Left ventricle myocardium inferior (tissue), 1 donor: ENCODE data around the gene NT5C3A. TPM values are rescaled to one million over a fixed set of nuclear protein-coding genes. Genes with fewer than 3 reads are reported as not detected.
A peak's percentile ranks its signal among the peaks of the same experiment; 100 is the strongest.

Experiments used
- DNase-seq: peaks from one replicate; pipeline ENCODE4 v3.0.0-alpha.2; 2020
- H3K27ac ChIP-seq: fragments of 200-600 bp; replicated peaks from 2 replicates; pipeline ENCODE4 v1.8.0; 2021
- H3K27me3 ChIP-seq: fragments of 200-600 bp; 2 replicates; pipeline ENCODE4 v1.8.0; 2021; ENCODE audit warnings: low read depth
- H3K36me3 ChIP-seq: fragments of 200-600 bp; 2 replicates; pipeline ENCODE4 v1.8.0; 2021
- H3K4me1 ChIP-seq: fragments of 200-600 bp; 2 replicates; pipeline ENCODE4 v1.8.0; 2021
- H3K4me3 ChIP-seq: fragments of 200-600 bp; 2 replicates; pipeline ENCODE4 v1.8.0; 2021; ENCODE audit warnings: mild to moderate bottlenecking, moderate library complexity
- H3K9me3 ChIP-seq: fragments of 200-600 bp; replicated peaks from 2 replicates; pipeline ENCODE4 v1.8.0; 2021
- intact Hi-C: fragments of 100-400 bp; cut with micrococcal nuclease; formaldehyde crosslinking; loops from one replicate; pipeline ENCODE4 v1.11.0; 2022
- total RNA-seq: library from RNA; stranded (reverse); fragmentation: NEBNext Ultra II Directional; extraction: Animal tissue kit (Norgen Biotek cat#: 25700); gene quantifications from one replicate; pipeline ENCODE4 v1.2.1, GENCODE V29; 2021
- TF ChIP-seq, protein P1 (sequence below): fragments of 200-600 bp; IDR thresholded peaks from 2 replicates; pipeline ENCODE4 v1.8.0; 2021; ENCODE audit warnings: antibody characterized with exemption, mild to moderate bottlenecking, borderline replicate concordance
- donor health status: DM: no; HTN: yes; CAD: no; lungs with severe emphysema.

The NT5C3A gene
- total RNA-seq, 1 donor from 2014 or later, result 33.4 TPM

DNA sequence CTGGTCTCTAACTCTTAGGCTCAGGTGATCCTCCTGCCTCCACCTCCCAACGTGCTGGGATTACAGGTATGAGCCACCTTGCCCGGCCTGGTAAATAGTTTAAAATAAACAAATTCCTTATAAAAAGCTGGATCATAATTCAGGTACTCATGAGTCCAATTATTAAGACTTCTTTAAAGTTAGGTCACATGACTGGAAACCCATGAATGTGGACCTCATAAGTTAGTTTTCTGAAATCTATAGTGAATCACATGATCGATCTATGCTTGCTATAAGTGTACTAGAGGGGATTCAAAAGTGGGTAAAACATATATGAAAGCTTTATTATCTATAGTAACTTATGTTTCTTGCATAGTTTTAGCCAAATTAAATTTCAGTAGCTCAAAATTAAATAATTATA, 14.3 kb downstream of the NT5C3A start:
- H3K4me1 ChIP-seq, result peaks cover 53% of the 10 kb centered on the region
- DNase-seq, result no peak
- no peaks in the 10 kb centered on the region for H3K9me3 ChIP-seq
- no peak overlapping the region for H3K27ac ChIP-seq
- no peak overlapping the region for H3K4me3 ChIP-seq
- intact Hi-C loops, result loop anchor here (10.0 kb wide), 1 partner anchor 103 kb away; no protein-coding TSS in a partner anchor
- TF ChIP-seq, protein P1, sequence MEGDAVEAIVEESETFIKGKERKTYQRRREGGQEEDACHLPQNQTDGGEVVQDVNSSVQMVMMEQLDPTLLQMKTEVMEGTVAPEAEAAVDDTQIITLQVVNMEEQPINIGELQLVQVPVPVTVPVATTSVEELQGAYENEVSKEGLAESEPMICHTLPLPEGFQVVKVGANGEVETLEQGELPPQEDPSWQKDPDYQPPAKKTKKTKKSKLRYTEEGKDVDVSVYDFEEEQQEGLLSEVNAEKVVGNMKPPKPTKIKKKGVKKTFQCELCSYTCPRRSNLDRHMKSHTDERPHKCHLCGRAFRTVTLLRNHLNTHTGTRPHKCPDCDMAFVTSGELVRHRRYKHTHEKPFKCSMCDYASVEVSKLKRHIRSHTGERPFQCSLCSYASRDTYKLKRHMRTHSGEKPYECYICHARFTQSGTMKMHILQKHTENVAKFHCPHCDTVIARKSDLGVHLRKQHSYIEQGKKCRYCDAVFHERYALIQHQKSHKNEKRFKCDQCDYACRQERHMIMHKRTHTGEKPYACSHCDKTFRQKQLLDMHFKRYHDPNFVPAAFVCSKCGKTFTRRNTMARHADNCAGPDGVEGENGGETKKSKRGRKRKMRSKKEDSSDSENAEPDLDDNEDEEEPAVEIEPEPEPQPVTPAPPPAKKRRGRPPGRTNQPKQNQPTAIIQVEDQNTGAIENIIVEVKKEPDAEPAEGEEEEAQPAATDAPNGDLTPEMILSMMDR, result no peak
- H3K36me3 ChIP-seq, result no peaks in the 10 kb centered on the region
- H3K27me3 ChIP-seq, result no peaks in the 10 kb centered on the region

DNA sequence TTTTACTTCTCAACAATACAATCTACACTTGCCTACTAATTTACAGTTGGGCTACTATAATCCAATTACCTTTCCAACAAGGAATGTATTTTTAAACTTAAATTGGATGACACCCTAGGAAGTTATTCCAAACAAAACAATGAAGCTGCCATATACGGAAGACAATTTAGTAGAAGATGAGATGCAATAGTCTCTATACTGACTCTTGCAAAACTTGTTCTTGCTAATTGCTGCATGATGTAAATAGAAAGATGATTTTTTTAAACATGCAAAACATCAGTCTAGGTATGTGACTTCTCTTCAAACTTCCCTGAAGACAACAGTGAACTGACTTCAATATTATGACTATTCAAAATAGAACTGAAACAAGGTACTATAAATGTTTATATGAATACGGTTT, 17.6 kb downstream of the NT5C3A start:
- Histone ChIP-seq H3K27ac (peak overlapping the region; percentile 80), H3K4me1 (peaks cover 63% of the 10 kb centered on the region), H3K27me3 (no peaks in the 10 kb centered on the region), H3K4me3 (no peak overlapping the region), H3K36me3 (no peaks in the 10 kb centered on the region), H3K9me3 (no peaks in the 10 kb centered on the region)
- intact Hi-C loops, result loop anchor here (10.0 kb wide), 1 partner anchor 100 kb away; no protein-coding TSS in a partner anchor
- no peak for DNase-seq
- TF ChIP-seq, protein P1, result no peak

GRCh38 chr7:33044401-33044718, 18.2 kb downstream of the NT5C3A start:
- peaks cover 61% of the 10 kb centered on the region for H3K4me1 ChIP-seq
- no peaks in the 10 kb centered on the region for H3K27me3 ChIP-seq
- peak overlapping the region; percentile 80 for H3K27ac ChIP-seq
- no peak for DNase-seq
- TF ChIP-seq, protein P1, result peak; percentile 51
- intact Hi-C loops, result loop anchor here (10.0 kb wide), 1 partner anchor 100 kb away; no protein-coding TSS in a partner anchor
- no peaks in the 10 kb centered on the region for H3K36me3 ChIP-seq
- no peak overlapping the region for H3K4me3 ChIP-seq
- no peaks in the 10 kb centered on the region for H3K9me3 ChIP-seq

- Histone ChIP-seq H3K36me3 (no peaks in the 10 kb centered on the region), H3K9me3 (no peaks in the 10 kb centered on the region), H3K4me1 (peaks cover 67% of the 10 kb centered on the region), H3K27me3 (no peaks in the 10 kb centered on the region), H3K27ac (peak overlapping the region; percentile 80), H3K4me3 (no peak overlapping the region)
- no peak for DNase-seq
- TF ChIP-seq, protein P1, result no peak
- intact Hi-C loops, result loop anchor here (10.0 kb wide), 1 partner anchor 99 kb away; no protein-coding TSS in a partner anchor
Observed at GRCh38 chr7:33043501-33044400, 18.8 kb downstream of the NT5C3A start.

DNA sequence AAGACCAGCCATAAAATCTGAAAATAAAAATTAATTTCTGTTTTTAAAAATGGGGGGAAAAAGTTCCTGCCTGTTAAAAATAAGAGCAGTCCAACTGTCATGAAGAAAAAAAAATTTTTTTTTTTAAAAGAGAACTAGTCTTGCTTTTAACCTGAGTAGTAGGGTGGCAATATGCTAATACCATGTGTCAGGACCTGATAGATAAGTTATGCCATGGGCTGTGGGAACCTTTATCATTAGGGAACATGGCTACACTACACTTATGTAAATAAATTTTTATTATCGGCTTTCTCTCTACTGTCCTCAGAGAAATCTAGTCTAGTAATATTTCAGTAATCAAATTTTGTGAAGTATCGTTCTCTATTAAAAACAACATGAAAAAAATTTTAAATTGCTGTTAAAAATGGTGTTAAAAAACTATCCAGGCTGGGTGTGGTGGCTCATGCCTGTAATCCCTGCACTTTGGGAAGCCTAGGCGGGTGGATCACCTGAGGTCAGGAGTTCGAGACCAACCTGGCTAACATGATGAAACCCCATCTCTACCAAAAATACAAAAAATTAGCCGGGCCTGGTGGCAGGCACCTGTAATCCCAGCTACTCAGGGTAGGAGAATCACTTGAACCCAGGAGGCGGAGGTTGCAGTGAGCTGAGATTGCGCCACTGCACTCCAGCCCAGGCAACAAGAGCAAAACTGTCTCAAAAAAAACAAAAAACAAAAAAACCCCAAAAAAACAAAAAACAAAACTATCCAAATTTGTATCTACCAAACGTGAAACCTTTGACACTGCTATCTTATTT, 20.7 kb downstream of the NT5C3A start:
- peak overlapping the region; percentile 78 for H3K27ac ChIP-seq
- no peak for DNase-seq
- no peaks in the 10 kb centered on the region for H3K9me3 ChIP-seq
- TF ChIP-seq, protein P1, result no peak
- H3K27me3 ChIP-seq, result no peaks in the 10 kb centered on the region
- no peaks in the 10 kb centered on the region for H3K36me3 ChIP-seq
- intact Hi-C loops, result loop anchor here (10.0 kb wide), 1 partner anchor 97 kb away; no protein-coding TSS in a partner anchor
- H3K4me1 ChIP-seq, result peaks cover 77% of the 10 kb centered on the region
- H3K4me3 ChIP-seq, result no peak overlapping the region
